ENCODE data around the gene SNX18. TPM values are rescaled to one million over a fixed set of nuclear protein-coding genes. Genes with fewer than 3 reads are reported as not detected.

Gene SNX18
- total RNA-seq = 35.4 TPM
- long read RNA-seq, full-length matches to known transcripts = 18 of 22 reads
- long read RNA-seq, partial matches to known transcripts = 0 of 22 reads
- long read RNA-seq, other reads (novel, unspliced or antisense) = 4 of 22 reads

DNA sequence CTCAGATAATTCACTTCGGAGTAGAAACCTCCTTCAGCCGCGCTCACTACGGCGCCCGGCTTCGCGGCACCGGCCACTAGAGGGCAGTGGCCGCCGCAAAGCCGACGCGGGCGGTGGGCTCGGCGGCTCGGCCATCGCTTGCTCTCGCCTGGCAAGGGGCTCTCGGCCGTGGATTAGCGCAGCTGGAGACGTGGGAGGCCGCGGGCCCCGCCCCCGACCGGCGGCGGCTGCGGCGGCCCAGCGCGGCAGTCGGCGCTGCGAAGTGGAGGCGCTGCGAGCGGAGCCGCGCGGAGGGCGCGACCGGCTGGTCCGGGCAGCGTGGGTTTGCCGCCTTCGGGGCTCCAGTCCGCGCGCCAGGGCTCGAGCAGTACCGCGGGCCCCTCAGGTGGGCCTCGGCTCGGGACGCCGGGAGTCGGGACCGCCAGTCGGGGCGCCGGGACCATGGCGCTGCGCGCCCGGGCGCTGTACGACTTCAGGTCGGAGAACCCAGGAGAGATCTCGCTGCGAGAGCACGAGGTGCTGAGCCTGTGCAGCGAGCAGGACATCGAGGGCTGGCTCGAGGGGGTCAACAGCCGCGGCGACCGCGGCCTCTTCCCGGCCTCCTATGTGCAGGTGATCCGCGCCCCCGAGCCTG lies at the start of gene SNX18:
SNX18 (plus strand) TSS at position 248 of the 634 bp plus-strand sequence; CDS start at position 442, 194 bp downstream.
- intact Hi-C loops (cut with DNase I) = loop anchor here (2.0 kb wide), 1 partner anchor 327 kb away; no protein-coding TSS in a partner anchor
- Histone ChIP-seq H3K9me3 (no peaks in the 10 kb centered on the region), H3K4me1 (peaks cover 25% of the 10 kb centered on the region), H3K4me3 (peak within 1 kb of the TSS; percentile 96), H3K27ac (peak within 1 kb of the TSS; percentile 93), H3K36me3 (no peaks in the 10 kb centered on the region), H3K27me3 (no peaks in the 10 kb centered on the region)
- peak; percentile 94 for TF ChIP-seq CTCF (IDR thresholded peaks at IDR 0.05)
- DNase-seq (peak; percentile 96), ATAC-seq (peak; percentile 96)

- ATAC-seq (no peak), DNase-seq (no peak)
- Histone ChIP-seq H3K36me3 (no peaks in the 10 kb centered on the region), H3K27ac (peak overlapping the region; percentile 71), H3K27me3 (no peaks in the 10 kb centered on the region), H3K4me1 (no peaks in the 10 kb centered on the region), H3K4me3 (peak overlapping the region; percentile 27), H3K9me3 (no peaks in the 10 kb centered on the region)
- TF ChIP-seq CTCF (IDR thresholded peaks at IDR 0.05) = no peak
- intact Hi-C loops (cut with DNase I) = no loop called here
Measured at GRCh38 chr5:54469622-54470021, 47.9 kb upstream of the SNX18 start.

DNA sequence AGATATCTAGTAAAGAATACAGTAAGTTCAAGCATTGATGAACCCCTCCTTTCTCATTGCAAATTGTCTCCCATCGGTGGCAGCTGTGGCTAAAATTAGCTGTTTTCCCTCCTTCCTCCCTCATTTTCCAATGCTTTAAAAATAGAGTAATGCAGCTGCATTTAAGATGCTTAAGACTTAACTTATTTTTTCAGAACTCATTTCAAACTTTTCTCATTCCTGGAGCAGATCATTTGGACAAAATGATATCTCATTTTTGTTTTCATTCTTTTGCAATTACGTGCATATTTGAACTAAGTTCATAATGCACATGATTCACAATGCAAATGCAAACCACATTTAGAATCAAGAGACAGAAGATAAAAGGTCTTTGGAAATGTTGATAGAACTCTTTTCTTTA lies 47.4 kb upstream of the SNX18 start:
- no peak overlapping the region for H3K27ac ChIP-seq
- H3K9me3 ChIP-seq = no peaks in the 10 kb centered on the region
- H3K27me3 ChIP-seq = no peaks in the 10 kb centered on the region
- intact Hi-C loops (cut with DNase I) = no loop called here
- H3K4me3 ChIP-seq = peak overlapping the region; percentile 27
- no peaks in the 10 kb centered on the region for H3K4me1 ChIP-seq
- DNase-seq = no peak
- ATAC-seq = no peak
- no peaks in the 10 kb centered on the region for H3K36me3 ChIP-seq
- TF ChIP-seq CTCF (IDR thresholded peaks at IDR 0.05) = no peak

- Histone ChIP-seq H3K4me3 (no peak overlapping the region), H3K27me3 (no peaks in the 10 kb centered on the region), H3K27ac (no peak overlapping the region), H3K4me1 (no peaks in the 10 kb centered on the region), H3K36me3 (no peaks in the 10 kb centered on the region), H3K9me3 (no peaks in the 10 kb centered on the region)
- ATAC-seq (no peak), DNase-seq (no peak)
- no peak for TF ChIP-seq CTCF (IDR thresholded peaks at IDR 0.05)
- intact Hi-C loops (cut with DNase I) = no loop called here
Measured at GRCh38 chr5:54470677-54471076, 46.9 kb upstream of the SNX18 start.

DNA sequence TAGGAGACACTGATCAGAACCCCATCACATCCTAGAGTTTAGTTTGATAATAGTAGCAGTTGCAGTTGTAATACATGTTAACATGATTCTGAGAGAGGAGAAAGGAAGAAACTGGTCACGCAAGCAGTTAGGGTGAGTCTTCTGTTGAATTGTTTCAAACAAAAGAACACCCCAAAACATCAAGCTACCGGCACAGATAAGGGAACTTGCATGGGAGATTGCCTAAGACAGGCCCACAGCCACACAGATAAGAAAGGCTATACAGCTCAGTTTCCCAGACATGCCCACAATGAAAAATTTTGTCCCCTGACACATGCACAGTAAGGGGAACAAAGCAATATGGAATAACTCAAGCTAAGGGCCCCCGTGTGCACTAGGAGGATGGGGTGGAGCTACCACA lies 46.2 kb upstream of the SNX18 start:
- H3K27me3 ChIP-seq = no peaks in the 10 kb centered on the region
- ATAC-seq = no peak
- H3K27ac ChIP-seq = no peak overlapping the region
- no peak for TF ChIP-seq CTCF (IDR thresholded peaks at IDR 0.05)
- H3K9me3 ChIP-seq = no peaks in the 10 kb centered on the region
- intact Hi-C loops (cut with DNase I) = no loop called here
- H3K4me1 ChIP-seq = no peaks in the 10 kb centered on the region
- H3K36me3 ChIP-seq = no peaks in the 10 kb centered on the region
- H3K4me3 ChIP-seq = no peak overlapping the region
- DNase-seq = no peak

All from upper lobe of right lung (tissue), 1 donor.